Hematopoietic multipotent progenitor cell treated with erythropoietin and hydrocortisone succinate and interleukin-3 and kit ligand, for 8 days (in vitro differentiated cells): ENCODE measurements around the gene SMIM7.
A peak's percentile ranks its signal among the peaks of the same experiment; 100 is the strongest.

ENCODE experiments used
- DNase-seq: peaks from one replicate; pipeline ENCODE4 v3.0.0-alpha.2; 2015

SMIM7 gene

GRCh38 chr19:16620018-16620417, 39.9 kb downstream of the SMIM7 start:
- DNase-seq = no peak

- DNase-seq = peak; percentile 48
Observed at GRCh38 chr19:16619457-16619856, 40.5 kb downstream of the SMIM7 start.

GRCh38 chr19:16618248-16618647, 41.7 kb downstream of the SMIM7 start:
- no peak for DNase-seq

- no peak for DNase-seq
Observed at GRCh38 chr19:16615808-16616207, 44.1 kb downstream of the SMIM7 start.

GRCh38 chr19:16614941-16615340, 45.0 kb downstream of the SMIM7 start:
- DNase-seq = no peak

- no peak for DNase-seq
Observed at GRCh38 chr19:16613841-16614240, 46.1 kb downstream of the SMIM7 start.

- no peak for DNase-seq
Observed at GRCh38 chr19:16612636-16613035, 47.3 kb downstream of the SMIM7 start.

- DNase-seq = no peak
Observed at GRCh38 chr19:16611121-16611520, 48.8 kb downstream of the SMIM7 start.

GRCh38 chr19:16609511-16610200, 50.3 kb downstream of the SMIM7 start:
- no peak for DNase-seq

GRCh38 chr19:16608290-16608739, 51.6 kb downstream of the SMIM7 start:
- peak; percentile 33 for DNase-seq

GRCh38 chr19:16607819-16608218, 52.1 kb downstream of the SMIM7 start:
- no peak for DNase-seq

- DNase-seq = no peak
Observed at GRCh38 chr19:16605553-16605994, 54.4 kb downstream of the SMIM7 start.

GRCh38 chr19:16605115-16605514, 54.8 kb downstream of the SMIM7 start:
- no peak for DNase-seq

GRCh38 chr19:16604615-16605014, 55.3 kb downstream of the SMIM7 start:
- DNase-seq = no peak

GRCh38 chr19:16603090-16603489, 56.9 kb downstream of the SMIM7 start:
- no peak for DNase-seq

- DNase-seq = no peak
Observed at GRCh38 chr19:16601378-16602052, 58.4 kb downstream of the SMIM7 start.

- DNase-seq = no peak
Observed at GRCh38 chr19:16600824-16601223, 59.1 kb downstream of the SMIM7 start.

- DNase-seq = no peak
Observed at GRCh38 chr19:16599655-16600346, 60.1 kb downstream of the SMIM7 start.

- no peak for DNase-seq
Observed at GRCh38 chr19:16598848-16599247, 61.1 kb downstream of the SMIM7 start.

- DNase-seq = no peak
Observed at GRCh38 chr19:16596399-16596798, 63.5 kb downstream of the SMIM7 start.
